ENCODE measurements around the gene SZT2. TPM values are rescaled to one million over a fixed set of nuclear protein-coding genes. Genes with fewer than 3 reads are reported as not detected.
A peak's percentile ranks its signal among the peaks of the same experiment; 100 is the strongest.

Gene SZT2
- 35.7 TPM for total RNA-seq
- long read RNA-seq, full-length matches to known transcripts: 1 of 14 reads
- long read RNA-seq, partial matches to known transcripts: 7 of 14 reads
- long read RNA-seq, other reads (novel, unspliced or antisense): 6 of 14 reads

DNA sequence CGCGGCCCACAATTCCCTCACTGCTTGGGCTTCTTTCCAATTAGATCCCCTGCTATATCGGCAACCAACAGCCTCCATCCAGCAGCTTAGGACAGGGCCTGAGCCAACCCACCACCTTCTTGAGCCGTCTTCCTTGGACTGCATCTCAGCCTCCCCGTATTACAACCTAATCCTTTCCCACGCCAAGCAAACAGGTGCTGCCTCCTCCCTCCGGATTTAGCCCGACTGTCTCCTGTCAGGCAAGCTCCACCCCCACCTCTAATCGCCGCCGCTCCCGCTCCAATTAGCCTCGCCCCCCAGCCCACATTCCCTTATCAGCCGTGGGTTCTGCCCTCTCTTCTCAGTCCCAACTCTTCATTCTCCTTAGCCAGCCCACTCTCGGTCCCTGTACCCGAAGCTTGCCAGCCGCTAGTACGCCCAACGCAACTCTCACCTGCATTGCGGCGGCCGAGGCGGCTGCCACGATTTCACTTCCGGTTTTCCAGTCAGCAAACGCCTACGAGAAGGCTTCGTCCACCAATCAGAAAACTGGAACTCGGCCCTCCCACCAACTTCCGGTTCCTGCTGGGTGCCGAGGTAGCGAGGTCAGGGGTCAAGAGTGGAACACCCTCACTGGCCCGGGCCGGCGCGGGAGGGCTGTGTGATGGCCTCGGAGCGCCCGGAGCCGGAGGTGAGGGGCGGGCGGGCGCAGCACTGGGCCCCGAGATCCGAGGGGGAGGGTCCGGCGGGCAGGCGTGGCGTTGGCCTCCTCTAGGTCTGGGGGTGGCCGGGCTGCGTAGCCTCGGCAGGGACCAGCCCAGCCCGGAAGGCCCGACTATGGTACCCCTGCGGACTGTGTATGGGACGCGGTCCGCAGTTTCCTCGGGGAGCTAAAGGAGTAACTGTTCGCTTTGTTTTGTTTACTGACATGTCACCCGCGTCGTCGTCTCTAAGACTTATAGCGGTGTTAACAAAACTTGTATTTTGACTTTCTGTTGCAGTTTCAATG, at the start of gene SZT2, which contains the start of gene MED8:
TSS of gene SZT2 (plus strand) at position 574 of the 988 bp plus-strand sequence. CDS start at position 644, 70 bp downstream.
TSS of gene MED8 (minus strand) at position 475 of the 988 bp plus-strand sequence. CDS start at position 439, 36 bp downstream.
- peak; percentile 97 for DNase-seq (ENCODE audit: low spot score)
- intact Hi-C loops (cut with DNase I): loop anchor here (1.0 kb wide), 1 partner anchor 21 kb away; the partner anchor contains the start of gene ELOVL1

DNA sequence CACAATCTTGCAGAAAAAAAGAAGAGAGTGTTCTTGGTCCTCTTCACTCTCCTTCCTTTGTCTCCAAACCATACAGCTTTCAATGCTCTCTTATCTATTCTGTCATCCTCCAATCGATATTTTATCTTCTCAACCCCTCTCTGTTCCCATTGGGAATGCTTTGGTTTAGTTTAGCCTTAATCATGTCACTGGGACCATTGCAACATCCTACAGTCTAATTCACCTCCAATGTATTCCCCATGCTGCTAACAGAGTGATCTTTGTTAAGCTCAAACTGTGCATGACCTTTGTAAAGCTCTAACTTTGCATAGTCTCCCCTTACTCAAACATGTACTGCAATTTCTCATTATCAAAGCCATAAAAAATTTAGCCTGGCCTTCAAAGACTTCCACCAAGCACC, 49.1 kb upstream of the SZT2 start:
- intact Hi-C loops (cut with DNase I): no loop called here

DNA sequence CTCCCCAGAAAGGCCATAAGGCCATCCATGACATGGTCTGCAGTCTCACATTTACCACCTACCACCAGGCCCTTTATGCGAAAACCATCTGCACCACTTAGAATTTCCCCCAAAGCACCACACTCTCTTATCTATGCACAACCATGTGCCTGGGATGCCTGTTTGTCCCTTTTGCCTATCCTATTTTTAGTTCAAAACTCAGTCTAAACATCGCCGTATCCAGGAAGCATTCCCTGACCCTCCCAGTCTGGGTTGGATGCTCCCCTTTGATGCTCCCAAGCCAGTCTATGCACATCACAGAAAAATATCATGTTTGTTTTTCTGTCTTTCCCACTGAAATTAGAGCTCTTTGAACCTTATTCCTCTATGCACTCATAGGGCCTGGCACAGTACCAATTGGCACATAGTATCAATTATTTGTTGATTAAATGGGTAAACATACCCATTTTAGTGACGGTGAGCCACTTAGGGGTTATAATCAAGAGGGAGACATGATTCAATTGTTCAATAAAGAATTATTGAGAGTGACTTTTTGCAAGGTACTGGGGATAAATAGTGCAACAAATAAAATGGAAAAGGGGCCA, 45.3 kb upstream of the SZT2 start:
- peak; percentile 72 for DNase-seq (ENCODE audit: low spot score)
- intact Hi-C loops (cut with DNase I): loop anchor here (2.0 kb wide), 1 partner anchor 42 kb away; no protein-coding TSS in a partner anchor

More for the DNA sequence above, 49.1 kb upstream of the SZT2 start:
- no peak for DNase-seq (ENCODE audit: low spot score)

- intact Hi-C loops (cut with DNase I): loop anchor here (2.0 kb wide), 1 partner anchor 42 kb away; no protein-coding TSS in a partner anchor
- DNase-seq (ENCODE audit: low spot score): peak; percentile 10
These were observed 44.6 kb upstream of the SZT2 start for GRCh38 chr1:43345120-43345519.

DNA sequence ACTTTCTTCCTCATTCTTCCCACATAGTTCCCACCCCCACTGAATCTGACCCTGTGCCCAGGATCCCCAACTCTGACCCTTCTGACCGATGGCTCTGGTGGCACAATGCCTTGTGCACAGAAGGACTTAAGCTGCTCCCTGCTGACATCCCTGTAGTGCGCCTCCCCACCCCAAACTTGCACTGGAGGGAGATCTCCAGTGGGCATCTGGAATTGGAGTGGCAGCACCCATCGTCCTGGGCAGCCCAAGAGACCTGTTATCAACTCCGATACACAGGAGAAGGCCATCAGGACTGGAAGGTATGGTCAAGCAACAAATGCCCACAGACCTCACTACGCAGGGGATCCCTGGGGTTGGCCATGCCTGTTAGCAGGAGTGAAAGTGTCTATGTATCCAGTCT, 43.1 kb upstream of the SZT2 start:
- intact Hi-C loops (cut with DNase I): no loop called here
- peak; percentile 24 for DNase-seq (ENCODE audit: low spot score)

DNA sequence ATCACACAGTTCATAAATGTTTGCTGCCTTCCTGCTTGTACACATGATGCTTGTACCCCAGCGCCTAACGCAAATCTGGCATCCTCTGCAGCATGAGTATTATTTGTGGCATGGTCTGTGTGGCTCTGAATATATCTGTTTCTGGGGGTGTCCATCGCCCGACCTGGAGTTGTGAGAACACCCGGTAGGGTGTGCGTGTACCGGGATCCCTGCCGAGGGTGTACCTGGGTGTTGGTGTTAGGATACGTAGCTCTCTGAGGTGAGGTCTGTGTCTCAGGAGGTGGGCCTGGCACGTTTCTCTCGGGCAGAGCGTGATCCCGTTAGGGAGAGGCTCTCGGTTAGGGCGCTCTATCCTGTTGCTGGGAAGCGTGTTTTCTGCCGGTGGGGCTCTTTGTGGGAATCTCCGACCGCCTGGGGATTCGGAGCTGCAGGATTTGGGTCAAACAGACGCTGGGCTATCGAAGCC, 41.3 kb upstream of the SZT2 start:
- intact Hi-C loops (cut with DNase I): no loop called here
- peak; percentile 76 for DNase-seq (ENCODE audit: low spot score)

DNA sequence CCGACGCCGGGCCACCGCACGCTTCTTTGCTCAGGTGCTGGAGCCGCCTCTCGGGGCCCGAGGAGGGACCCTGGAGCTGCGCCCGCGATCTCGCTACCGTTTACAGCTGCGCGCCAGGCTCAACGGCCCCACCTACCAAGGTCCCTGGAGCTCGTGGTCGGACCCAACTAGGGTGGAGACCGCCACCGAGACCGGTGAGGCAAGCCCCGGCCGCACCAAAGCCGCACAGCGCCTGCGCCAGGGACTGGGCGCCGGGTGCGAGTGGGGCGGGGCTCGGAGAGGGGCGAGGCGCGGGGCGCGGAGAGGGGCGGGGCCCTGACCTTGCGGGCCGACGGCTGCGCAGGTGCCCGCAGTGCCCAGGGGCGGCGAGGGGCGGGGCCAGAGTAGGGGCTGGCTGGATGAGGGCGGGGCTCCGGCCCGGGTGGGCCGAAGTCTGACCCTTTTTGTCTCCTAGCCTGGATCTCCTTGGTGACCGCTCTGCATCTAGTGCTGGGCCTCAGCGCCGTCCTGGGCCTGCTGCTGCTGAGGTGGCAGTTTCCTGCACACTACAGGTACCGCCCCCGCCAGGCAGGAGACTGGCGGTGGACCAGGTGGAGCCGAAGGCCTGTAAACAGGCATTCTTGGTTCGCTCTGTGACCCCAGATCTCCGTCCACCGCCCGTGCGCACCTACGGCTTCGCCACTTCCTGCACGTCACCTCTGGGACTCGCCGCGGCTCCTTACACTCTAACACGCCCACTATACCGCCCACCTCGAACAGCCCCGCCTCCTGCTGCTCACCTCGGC, 40.7 kb upstream of the SZT2 start:
- DNase-seq (ENCODE audit: low spot score): peak; percentile 91
- intact Hi-C loops (cut with DNase I): no loop called here

DNA sequence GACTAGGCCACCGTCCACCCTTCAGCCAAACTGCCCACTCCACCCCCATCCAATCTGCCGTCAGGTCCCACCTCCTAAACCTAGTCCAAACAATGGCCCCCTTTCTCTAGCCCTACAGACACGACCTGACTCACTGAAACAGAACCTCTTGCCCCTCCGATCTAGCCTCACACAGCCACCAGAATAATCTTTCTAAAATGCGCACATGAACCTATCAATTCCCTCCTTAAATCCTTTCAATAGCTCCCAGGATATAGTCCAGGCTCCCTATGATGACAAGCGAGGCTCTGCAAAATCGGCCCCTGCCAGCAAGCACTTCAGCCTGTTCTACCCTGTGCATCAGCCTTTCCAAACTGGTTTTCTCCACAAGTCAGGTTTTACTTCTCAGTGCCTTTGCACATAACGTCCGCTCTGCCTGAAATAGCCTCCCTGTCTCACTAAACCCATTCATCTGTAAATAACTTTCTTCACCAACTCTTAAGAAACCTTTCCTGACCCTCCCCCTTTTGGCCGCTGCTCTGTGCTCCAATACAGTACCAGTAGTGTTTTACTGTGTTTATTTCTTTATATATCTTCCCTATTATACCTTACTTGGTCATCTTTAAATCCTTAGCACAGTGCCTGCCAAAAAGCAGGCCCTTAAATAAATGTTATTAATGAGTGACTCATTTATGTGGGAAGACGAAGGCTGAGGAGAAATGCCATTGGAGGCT, 39.9 kb upstream of the SZT2 start:
- DNase-seq (ENCODE audit: low spot score): peak; percentile 74
- intact Hi-C loops (cut with DNase I): no loop called here

DNA sequence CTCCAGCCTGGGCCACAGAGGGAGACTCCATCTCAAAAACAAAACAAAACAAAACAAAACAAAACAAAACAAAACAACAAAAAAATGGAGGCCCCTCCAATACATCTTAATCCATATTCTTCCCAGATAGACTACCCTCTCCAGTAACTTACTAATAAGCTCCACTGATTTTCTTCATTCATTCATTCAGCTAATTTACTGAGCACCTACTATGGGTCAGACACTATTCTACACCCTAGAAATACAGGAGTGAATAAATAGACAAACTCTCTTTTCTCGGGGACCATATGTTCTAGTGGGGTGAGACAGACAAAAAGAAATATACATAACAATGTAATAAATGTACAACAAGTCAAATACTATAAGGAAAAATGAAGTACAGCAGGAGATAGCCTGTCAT, 38.7 kb upstream of the SZT2 start:
- intact Hi-C loops (cut with DNase I): no loop called here
- no peak for DNase-seq (ENCODE audit: low spot score)

- peak; percentile 60 for DNase-seq (ENCODE audit: low spot score)
- intact Hi-C loops (cut with DNase I): no loop called here
These were observed 38.0 kb upstream of the SZT2 start for GRCh38 chr1:43351421-43352350.

- intact Hi-C loops (cut with DNase I): no loop called here
- peak; percentile 53 for DNase-seq (ENCODE audit: low spot score)
These were observed 37.4 kb upstream of the SZT2 start for GRCh38 chr1:43352351-43352705.

DNA sequence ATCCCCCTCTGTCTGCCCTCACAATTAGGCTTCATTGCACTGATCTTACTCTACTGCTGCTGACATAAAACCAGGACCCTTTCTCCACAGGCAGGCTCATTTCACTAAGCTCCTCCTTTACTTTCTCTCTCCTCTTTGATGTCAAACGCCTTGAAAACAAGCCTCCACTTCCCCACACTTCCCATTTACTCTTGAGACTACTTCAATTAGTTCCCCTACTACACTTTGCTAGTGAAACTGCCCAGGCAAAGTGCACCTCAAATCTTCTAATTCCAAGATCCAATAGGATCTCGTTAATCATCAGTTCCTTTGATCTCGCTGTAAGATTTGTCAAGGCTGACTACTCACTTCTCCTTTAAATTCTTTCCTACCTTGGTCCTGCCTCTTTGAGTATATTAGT, 36.8 kb upstream of the SZT2 start:
- DNase-seq (ENCODE audit: low spot score): peak; percentile 43
- intact Hi-C loops (cut with DNase I): no loop called here

DNA sequence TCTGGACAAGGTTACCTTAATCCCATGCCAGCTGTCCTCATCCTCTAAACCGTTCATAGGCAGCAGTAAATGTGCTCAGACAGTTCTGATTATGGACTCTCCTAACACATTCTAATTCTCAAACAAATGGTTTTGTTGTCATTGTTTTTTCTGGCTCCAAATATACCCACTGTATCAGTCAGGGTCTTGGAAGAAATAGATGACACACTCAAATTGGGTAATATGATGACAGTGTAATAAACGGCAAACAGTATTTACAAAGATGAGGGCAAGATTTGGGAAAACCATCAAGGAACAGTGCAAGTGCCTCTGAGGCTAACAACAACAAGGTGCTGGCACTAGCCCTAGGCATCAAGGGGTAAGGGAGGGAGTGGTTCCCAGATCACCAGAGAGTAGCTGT, 35.2 kb upstream of the SZT2 start:
- intact Hi-C loops (cut with DNase I): no loop called here
- no peak for DNase-seq (ENCODE audit: low spot score)

DNA sequence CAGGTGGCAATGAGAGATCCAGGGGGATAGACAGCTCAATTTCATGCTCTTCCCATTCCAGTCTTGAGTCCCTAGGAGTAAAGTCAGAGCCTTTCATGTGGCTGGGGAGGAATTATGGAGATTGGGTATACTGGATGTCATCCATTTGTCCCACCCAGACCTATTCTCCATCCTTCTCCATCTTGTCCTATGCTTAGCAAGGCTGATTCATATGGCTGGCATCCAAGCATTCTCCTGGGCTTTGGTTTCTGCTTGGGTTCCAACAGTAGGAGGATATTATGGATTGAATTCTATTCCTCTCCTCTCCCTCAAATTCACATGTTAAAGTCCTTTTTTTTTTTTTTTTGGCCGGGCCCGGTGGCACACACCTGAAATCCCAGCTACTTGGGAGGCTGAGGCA, 34.8 kb upstream of the SZT2 start:
- intact Hi-C loops (cut with DNase I): loop anchor here (5.0 kb wide), 1 partner anchor 118 kb away; no protein-coding TSS in a partner anchor
- peak; percentile 12 for DNase-seq (ENCODE audit: low spot score)

DNA sequence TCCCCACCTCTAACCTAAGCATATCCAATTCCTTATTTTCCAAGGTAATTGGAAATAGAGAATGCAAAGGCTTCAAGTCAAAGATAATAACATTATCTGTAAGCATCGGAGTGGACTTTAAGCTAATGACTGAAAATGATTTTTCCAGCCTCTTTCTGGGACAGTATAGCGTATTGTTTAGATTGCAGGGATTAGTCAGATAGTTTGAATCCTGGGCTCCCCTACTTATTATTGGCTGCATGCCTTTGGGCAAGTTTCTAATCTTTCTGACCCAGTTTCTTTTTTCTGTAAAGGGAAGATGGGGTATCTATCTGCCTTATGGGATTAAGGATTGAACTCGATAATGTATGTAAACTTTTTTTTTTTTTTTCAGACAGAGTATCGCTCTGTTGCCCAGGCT, 32.4 kb upstream of the SZT2 start:
- DNase-seq (ENCODE audit: low spot score): no peak
- intact Hi-C loops (cut with DNase I): loop anchor here (5.0 kb wide), 1 partner anchor 120 kb away; no protein-coding TSS in a partner anchor

GRCh38 chr1:43358121-43358745, 31.5 kb upstream of the SZT2 start:
- DNase-seq (ENCODE audit: low spot score): no peak
- intact Hi-C loops (cut with DNase I): loop anchor here (5.0 kb wide), 1 partner anchor 121 kb away; no protein-coding TSS in a partner anchor

Data from cardiac septum (tissue), 1 donor.